ENCODE results near the gene LRRC74A. TPM values are rescaled to one million over a fixed set of nuclear protein-coding genes. Genes with fewer than 3 reads are reported as not detected.
"Not testable (repeated sequence)": the region's sequence is repeated elsewhere in the genome, so short reads cannot be mapped to it uniquely, and the experiment has no call there.

Gene LRRC74A
- total RNA-seq, 2 donors from 2014 or later = not detected

- Histone ChIP-seq H3K27me3 (no peaks in the 10 kb centered on the region), H3K27ac (no peak overlapping the region), H3K4me3 (no peak overlapping the region), H3K36me3 (replicated peaks in 1 of 2; ENCODE audit: insufficient read depth in 1 of 2, low read depth in 2 of 2) (no peaks in the 10 kb centered on the region), H3K4me1 (peaks cover 17% of the 10 kb centered on the region), H3K9me3 (no peaks in the 10 kb centered on the region)
- peak in 2 of 4 donors; percentile 23 to 29 for DNase-seq
- 6 to 14% methylated on average over 1 of the region's 1 CpG for WGBS, 2 donors
- no peak for ATAC-seq
- TF ChIP-seq POLR2A (IDR thresholded peaks at IDR 0.05) = no peak
- no peak for TF ChIP-seq CTCF (IDR thresholded peaks at IDR 0.05)
- intact Hi-C loops (cut with DNase I) = loop anchor here (10.0 kb wide), 1 partner anchor 153 kb away; no protein-coding TSS in a partner anchor
Measured at GRCh38 chr14:76911473-76911872, 85.3 kb downstream of the LRRC74A start.

- H3K27ac ChIP-seq; H3K9me3 ChIP-seq; H3K36me3 ChIP-seq (replicated peaks in 1 of 2; ENCODE audit: insufficient read depth in 1 of 2, low read depth in 2 of 2); H3K27me3 ChIP-seq; ATAC-seq; H3K4me3 ChIP-seq: not testable (repeated sequence)
- WGBS, 2 donors = 70 to 74% methylated on average over 7 to 8 of the region's 8 CpGs
- peak in 1 of 4 donors; percentile 24 for DNase-seq
- intact Hi-C loops (cut with DNase I) = loop anchor here (10.0 kb wide), 1 partner anchor 150 kb away; no protein-coding TSS in a partner anchor
- H3K4me1 ChIP-seq = peaks cover 41% of the 10 kb centered on the region
Measured at GRCh38 chr14:76914533-76915081, 88.4 kb downstream of the LRRC74A start.

DNA sequence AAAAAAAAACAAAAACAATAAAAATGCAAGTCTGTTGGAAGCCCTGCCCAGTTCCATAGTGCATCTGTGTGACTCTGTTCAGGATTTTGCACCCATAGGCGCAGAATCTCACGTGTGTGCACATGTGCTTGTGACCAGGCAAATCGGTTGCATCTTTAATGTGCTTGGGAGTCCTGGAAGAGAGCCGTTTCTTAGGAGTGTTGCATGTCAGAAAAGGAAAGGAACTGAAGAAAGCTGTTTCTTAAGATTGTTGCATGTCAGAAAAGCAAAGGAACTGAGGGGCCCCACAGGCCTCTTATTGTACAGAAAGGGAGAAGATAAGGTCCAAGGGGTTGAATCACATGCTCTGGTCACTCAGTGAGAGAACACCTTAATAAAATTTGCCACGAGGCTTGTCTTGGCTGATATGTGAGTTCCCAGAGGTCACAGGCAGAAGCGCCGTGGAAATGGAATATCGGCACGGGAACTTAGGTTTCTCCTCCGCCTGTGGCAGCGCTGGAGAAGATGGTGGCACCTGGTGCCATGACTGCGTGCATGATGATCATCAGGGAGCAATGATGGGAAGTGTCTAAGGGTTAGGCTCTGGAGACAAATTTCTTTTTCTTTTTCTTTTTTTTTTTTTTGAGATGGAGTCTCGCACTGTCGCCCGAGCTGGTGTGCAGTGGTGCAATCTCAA is 90.0 kb downstream of the LRRC74A start:
- no peak for DNase-seq
- intact Hi-C loops (cut with DNase I) = loop anchor here (10.0 kb wide), 1 partner anchor 149 kb away; no protein-coding TSS in a partner anchor
- Histone ChIP-seq H3K9me3 (no peaks in the 10 kb centered on the region), H3K36me3 (replicated peaks in 1 of 2; ENCODE audit: insufficient read depth in 1 of 2, low read depth in 2 of 2) (no peaks in the 10 kb centered on the region), H3K27me3 (no peaks in the 10 kb centered on the region), H3K27ac (no peak overlapping the region), H3K4me1 (peaks cover 57% of the 10 kb centered on the region), H3K4me3 (no peak overlapping the region)
- 75 to 86% methylated on average over 15 of the region's 15 CpGs for WGBS, 2 donors
- TF ChIP-seq POLR2A (IDR thresholded peaks at IDR 0.05) (no peak), CTCF (IDR thresholded peaks at IDR 0.05) (no peak)
- ATAC-seq = no peak

DNA sequence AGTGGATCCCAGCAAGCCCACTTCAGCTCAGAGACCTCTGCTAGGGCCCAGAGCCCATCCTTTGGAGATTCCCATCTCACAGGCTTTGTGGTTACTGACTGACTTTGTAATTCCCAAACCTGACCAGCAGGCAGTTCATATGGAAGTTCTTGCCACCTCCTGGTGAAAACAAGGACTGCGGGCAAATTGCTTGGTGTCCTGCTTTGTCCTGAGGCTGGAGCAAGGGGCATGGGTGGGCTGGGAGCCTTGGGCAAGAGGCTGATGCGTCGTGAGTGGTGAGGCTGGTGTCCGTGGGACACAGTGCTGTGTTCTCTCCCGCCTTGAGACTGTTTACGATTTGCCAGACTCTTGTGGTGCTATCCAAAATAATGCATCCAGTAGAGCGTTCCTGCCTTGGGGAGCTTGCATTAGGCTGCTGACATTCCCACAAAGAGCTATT is 91.0 kb downstream of the LRRC74A start:
- no peaks in the 10 kb centered on the region for H3K27me3 ChIP-seq
- TF ChIP-seq CTCF (IDR thresholded peaks at IDR 0.05) (peak in 5 of 7 experiments; percentile 34 to 71 (median 61)), POLR2A (IDR thresholded peaks at IDR 0.05) (no peak)
- no peaks in the 10 kb centered on the region for H3K9me3 ChIP-seq
- peaks cover 59% of the 10 kb centered on the region for H3K4me1 ChIP-seq
- ATAC-seq = no peak
- DNase-seq = peak; percentile 60 to 72 (median 68)
- H3K4me3 ChIP-seq = no peak overlapping the region
- H3K36me3 ChIP-seq (replicated peaks in 1 of 2; ENCODE audit: insufficient read depth in 1 of 2, low read depth in 2 of 2) = no peaks in the 10 kb centered on the region
- intact Hi-C loops (cut with DNase I) = loop anchor here (10.0 kb wide), 1 partner anchor 148 kb away; no protein-coding TSS in a partner anchor
- peak overlapping the region; percentile 91 to 95 (median 93) for H3K27ac ChIP-seq
- 72 to 74% methylated on average over 7 of the region's 7 CpGs for WGBS, 2 donors

- peak; percentile 65 to 86 (median 78) for DNase-seq
- peaks cover 59% of the 10 kb centered on the region for H3K4me1 ChIP-seq
- TF ChIP-seq POLR2A (IDR thresholded peaks at IDR 0.05) (peak in 1 of 3 donors; percentile 8), CTCF (IDR thresholded peaks at IDR 0.05) (no peak)
- H3K4me3 ChIP-seq = no peak overlapping the region
- intact Hi-C loops (cut with DNase I) = loop anchor here (10.0 kb wide), 1 partner anchor 147 kb away; no protein-coding TSS in a partner anchor
- H3K36me3 ChIP-seq (replicated peaks in 1 of 2; ENCODE audit: insufficient read depth in 1 of 2, low read depth in 2 of 2) = no peaks in the 10 kb centered on the region
- peak overlapping the region; percentile 91 to 95 (median 93) for H3K27ac ChIP-seq
- H3K9me3 ChIP-seq = no peaks in the 10 kb centered on the region
- H3K27me3 ChIP-seq = no peaks in the 10 kb centered on the region
- ATAC-seq = peak; percentile 6
- WGBS, 2 donors = 0 to 16% methylated on average over 1 to 7 of the region's 7 CpGs
Measured at GRCh38 chr14:76917745-76918255, 91.6 kb downstream of the LRRC74A start.

Data from body of pancreas (tissue), 4 donors.